Inflammatory macrophage treated with lipopolysaccharide for 4 hours (primary cell): Measurements from ENCODE around the gene MRPL14.

Experiments
- DNase-seq: peaks from one replicate; pipeline ENCODE4 v3.0.0-alpha.2; 2020

MRPL14 gene

GRCh38 chr6:44127186-44128019 lies at the start of gene MRPL14, which contains the start of gene TMEM63B:
TSS of gene MRPL14 (minus strand) at chr6:44127452. CDS start at chr6:44116611, 10,841 bp downstream.
TSS of gene TMEM63B (plus strand) at chr6:44127554. CDS start at chr6:44134585, 7,031 bp downstream.
- DNase-seq: peak; percentile 94

GRCh38 chr6:44176130-44176761 lies 49.0 kb upstream of the MRPL14 start:
- peak; percentile 20 for DNase-seq

- DNase-seq: peak; percentile 89
Measured at GRCh38 chr6:44172731-44173500, 45.7 kb upstream of the MRPL14 start.

- DNase-seq: no peak
Measured at GRCh38 chr6:44171899-44172546, 44.8 kb upstream of the MRPL14 start.

GRCh38 chr6:44169886-44170570 lies 42.8 kb upstream of the MRPL14 start:
- DNase-seq: no peak

GRCh38 chr6:44169154-44169553 lies 41.9 kb upstream of the MRPL14 start:
- DNase-seq: no peak

GRCh38 chr6:44167567-44167966 lies 40.3 kb upstream of the MRPL14 start:
- DNase-seq: no peak

GRCh38 chr6:44166591-44167184 lies 39.4 kb upstream of the MRPL14 start:
- DNase-seq: peak; percentile 5

GRCh38 chr6:44166116-44166515 lies 38.9 kb upstream of the MRPL14 start:
- no peak for DNase-seq

GRCh38 chr6:44162876-44163625 lies 35.8 kb upstream of the MRPL14 start:
- no peak for DNase-seq

- no peak for DNase-seq
Measured at GRCh38 chr6:44161997-44162338, 34.7 kb upstream of the MRPL14 start.

- no peak for DNase-seq
Measured at GRCh38 chr6:44158770-44159228, 31.5 kb upstream of the MRPL14 start, which contains the start of gene CAPN11. TSS of gene CAPN11 (plus strand) at chr6:44158820. CDS start at chr6:44158849, 29 bp downstream.

GRCh38 chr6:44157152-44157521 lies 29.9 kb upstream of the MRPL14 start:
- no peak for DNase-seq

GRCh38 chr6:44156494-44157151 lies 29.4 kb upstream of the MRPL14 start:
- DNase-seq: no peak

- no peak for DNase-seq
Measured at GRCh38 chr6:44154067-44154466, 26.8 kb upstream of the MRPL14 start.

GRCh38 chr6:44152533-44152932 lies 25.3 kb upstream of the MRPL14 start:
- no peak for DNase-seq

GRCh38 chr6:44152109-44152461 lies 24.8 kb upstream of the MRPL14 start:
- no peak for DNase-seq

GRCh38 chr6:44151348-44152108 lies 24.3 kb upstream of the MRPL14 start:
- DNase-seq: peak; percentile 69

GRCh38 chr6:44150317-44150917 lies 23.2 kb upstream of the MRPL14 start:
- DNase-seq: no peak
